Upper lobe of left lung (tissue), 6 donors: ENCODE data around the gene INTS13. TPM values are rescaled to one million over a fixed set of nuclear protein-coding genes. Genes with fewer than 3 reads are reported as not detected.
"Not testable (repeated sequence)": the region's sequence is repeated elsewhere in the genome, so short reads cannot be mapped to it uniquely, and the experiment has no call there.

Source experiments
- ATAC-seq, 2 donors: fragments of 200-7000 bp; cut with Tn5 transposase; one replicate each; pipeline ENCODE4 v1.9.1; 2022; ENCODE audit warnings: mild to moderate bottlenecking in 2 of 2, moderate library complexity in 2 of 2; ENCODE audit not compliant: low FRiP score in 2 of 2
- DNase-seq, 2 donors: peaks; one replicate each; pipeline ENCODE4 v3.0.0-alpha.2; 2019 to 2020
- H3K27ac ChIP-seq, 4 donors: fragments of 200-600 bp; sonication (generic); one replicate each; pipeline ENCODE4 v1.5.1; 2016 to 2019
- H3K27me3 ChIP-seq, 4 donors: fragments of 200-600 bp; sonication (generic); one replicate each; pipeline ENCODE4 v1.5.1; 2017 to 2019
- H3K36me3 ChIP-seq, 4 donors: fragments of 200-600 bp; sonication (generic); one replicate each; pipeline ENCODE4 v1.5.1; 2016 to 2019
- H3K4me1 ChIP-seq, 4 donors: fragments of 200-600 bp; sonication (generic); one replicate each; pipeline ENCODE4 v1.5.1; 2018 to 2019
- H3K4me3 ChIP-seq, 4 donors: fragments of 200-600 bp; sonication (generic); one replicate each; pipeline ENCODE4 v1.5.1; 2017 to 2019; ENCODE audit warnings: mild to moderate bottlenecking in 2 of 4, moderate library complexity in 1 of 4
- H3K9me3 ChIP-seq, 4 donors: fragments of 200-600 bp; sonication (generic); one replicate each; pipeline ENCODE4 v1.5.1; 2018 to 2019
- CTCF ChIP-seq, 6 experiments: fragments of 450-650 bp in 4 of 6; fragments of 200-600 bp in 2 of 6; sonication (generic) in 2 of 6; IDR thresholded peaks; one replicate each; pipeline ENCODE4 v1.5.1; 2016 to 2019; ENCODE audit warnings: antibody characterized with exemption in 6 of 6
- EP300 ChIP-seq, 4 donors: sonication (generic); formaldehyde crosslinking; IDR thresholded peaks; one replicate each; pipeline ENCODE4 v1.5.1; 2017; ENCODE audit warnings: antibody characterized with exemption in 4 of 4, control low read depth in 2 of 4
- POLR2A ChIP-seq, 4 donors: fragments of 450-650 bp; IDR thresholded peaks; one replicate each; pipeline ENCODE4 v1.5.1; 2016 to 2017; ENCODE audit warnings: antibody characterized with exemption in 4 of 4, mild to moderate bottlenecking in 2 of 4
- POLR2AphosphoS5 ChIP-seq, 2 donors: sonication (generic); formaldehyde crosslinking; IDR thresholded peaks; one replicate each; pipeline ENCODE4 v1.5.1; 2017; ENCODE audit warnings: antibody characterized with exemption in 2 of 2
- WGBS, 2 donors: methylation state at CpG; one replicate each; pipeline ENCODE4 v1.1.5; 2017 to 2018; 5-methylcytosine and 5-hydroxymethylcytosine counted together
- total RNA-seq, 6 donors: library from RNA; depleted of rRNA in 4 of 6; stranded (reverse); fragments of >200 nt in 4 of 6; gene quantifications; one replicate each; pipeline versions ENCODE4 v1.1.0 to v1.2.1, GENCODE V29; 2016 to 2021
- donor health status: DM: no; HTN: no; CAD: no; lungs with moderate emphysema.
- donor health status: DM: no; HTN: yes; CAD: no; lungs with severe emphysema.

Gene INTS13
- total RNA-seq, 6 donors from 2014 or later, result 7.2 to 16.8 (median 11.5) TPM

GRCh38 chr12:26961803-26962202 is 24.0 kb upstream of the INTS13 start:
- H3K9me3 ChIP-seq, result no peaks in the 10 kb centered on the region
- DNase-seq, result no peak
- no peak overlapping the region for H3K27ac ChIP-seq
- H3K27me3 ChIP-seq, result no peaks in the 10 kb centered on the region
- no peak overlapping the region for H3K4me3 ChIP-seq
- no peak for TF ChIP-seq POLR2A (IDR thresholded peaks at IDR 0.05)
- TF ChIP-seq EP300 (IDR thresholded peaks at IDR 0.05), result no peak
- no peak for TF ChIP-seq CTCF (IDR thresholded peaks at IDR 0.05)
- no peak for TF ChIP-seq POLR2AphosphoS5 (IDR thresholded peaks at IDR 0.05)
- H3K36me3 ChIP-seq, result peaks cover 4 to 74% (median 21%) of the 10 kb centered on the region in 4 donors
- 96% methylated on average over 1 of the region's 1 CpG for WGBS, 2 donors
- H3K4me1 ChIP-seq, result no peaks in the 10 kb centered on the region
- ATAC-seq, result no peak

DNA sequence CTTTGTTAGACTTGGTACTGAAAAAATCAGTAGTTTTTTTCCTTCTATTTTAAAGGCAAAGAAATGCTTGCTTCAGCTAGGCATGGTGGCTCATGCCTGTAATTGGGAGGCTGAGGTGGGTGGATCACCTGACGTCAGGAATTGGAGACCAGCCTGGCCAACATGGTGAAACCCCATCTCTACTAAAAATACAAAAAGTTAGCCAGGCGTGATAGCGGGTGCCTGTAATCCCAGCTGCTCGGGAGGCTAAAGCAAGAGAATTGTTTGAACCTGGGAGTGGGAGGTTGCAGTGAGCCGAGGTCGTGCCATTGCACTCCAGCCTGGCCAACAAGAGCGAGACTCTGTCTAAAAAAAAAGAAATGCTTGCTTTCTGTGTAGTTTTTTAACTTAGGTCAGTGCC is 23.6 kb upstream of the INTS13 start:
- H3K27ac ChIP-seq, H3K4me3 ChIP-seq, H3K27me3 ChIP-seq, ATAC-seq, H3K4me1 ChIP-seq, H3K9me3 ChIP-seq, DNase-seq: not testable (repeated sequence)
- 91 to 95% methylated on average over 7 of the region's 7 CpGs for WGBS, 2 donors
- H3K36me3 ChIP-seq, result peaks cover 9 to 75% (median 24%) of the 10 kb centered on the region in 4 donors

- Histone ChIP-seq H3K27ac (peak overlapping the region; percentile 8 to 66 (median 27)), H3K36me3 (peaks cover 7 to 32% (median 13%) of the 10 kb centered on the region in 4 donors), H3K27me3 (no peaks in the 10 kb centered on the region), H3K9me3 (no peaks in the 10 kb centered on the region), H3K4me3 (no peak overlapping the region), H3K4me1 (peaks cover 0 to 23% (median 13%) of the 10 kb centered on the region in 4 donors)
- TF ChIP-seq EP300 (IDR thresholded peaks at IDR 0.05) (no peak), POLR2A (IDR thresholded peaks at IDR 0.05) (no peak), POLR2AphosphoS5 (IDR thresholded peaks at IDR 0.05) (no peak), CTCF (IDR thresholded peaks at IDR 0.05) (no peak)
- WGBS, 2 donors, result 39 to 53% methylated on average over 4 of the region's 4 CpGs
- ATAC-seq (no peak), DNase-seq (no peak)
Measured at GRCh38 chr12:26954027-26954426, 16.2 kb upstream of the INTS13 start.

GRCh38 chr12:26953447-26953846 is 15.7 kb upstream of the INTS13 start:
- TF ChIP-seq POLR2AphosphoS5 (IDR thresholded peaks at IDR 0.05) (no peak), POLR2A (IDR thresholded peaks at IDR 0.05) (peak in 1 of 4 donors; percentile 32), CTCF (IDR thresholded peaks at IDR 0.05) (no peak), EP300 (IDR thresholded peaks at IDR 0.05) (no peak)
- WGBS, 2 donors, result 28 to 50% methylated on average over 1 of the region's 1 CpG
- no peaks in the 10 kb centered on the region for H3K9me3 ChIP-seq
- H3K27me3 ChIP-seq, result no peaks in the 10 kb centered on the region
- H3K4me3 ChIP-seq, result no peak overlapping the region
- DNase-seq (peak in 1 of 2 donors; percentile 77), ATAC-seq (peak; percentile 70 to 87)
- peaks cover 7 to 29% (median 13%) of the 10 kb centered on the region in 4 donors for H3K36me3 ChIP-seq
- peak overlapping the region; percentile 8 to 66 (median 27) for H3K27ac ChIP-seq
- peaks cover 0 to 23% (median 13%) of the 10 kb centered on the region in 4 donors for H3K4me1 ChIP-seq

- H3K27me3 ChIP-seq, result no peaks in the 10 kb centered on the region
- WGBS, 2 donors, result 84 to 88% methylated on average over 1 of the region's 1 CpG
- H3K4me1 ChIP-seq, result peaks cover 0 to 23% (median 9%) of the 10 kb centered on the region in 4 donors
- no peak for ATAC-seq
- no peaks in the 10 kb centered on the region for H3K9me3 ChIP-seq
- no peak overlapping the region for H3K27ac ChIP-seq
- no peak overlapping the region for H3K4me3 ChIP-seq
- H3K36me3 ChIP-seq, result peaks cover 0 to 3% (median 0%) of the 10 kb centered on the region in 4 donors
- no peak for TF ChIP-seq EP300 (IDR thresholded peaks at IDR 0.05)
- TF ChIP-seq POLR2A (IDR thresholded peaks at IDR 0.05), result no peak
- TF ChIP-seq POLR2AphosphoS5 (IDR thresholded peaks at IDR 0.05), result no peak
- TF ChIP-seq CTCF (IDR thresholded peaks at IDR 0.05), result no peak
- DNase-seq, result no peak
Measured at GRCh38 chr12:26948309-26948708, 10.5 kb upstream of the INTS13 start.
